GM21360 (cell line): ENCODE data around the gene MKS1.

Source experiments
- ATAC-seq: cut with Tn5 transposase; IDR thresholded peaks from one replicate; pipeline ENCODE4 v1.9.1; 2021; ENCODE audit warnings: mild to moderate bottlenecking, moderate library complexity; ENCODE audit not compliant: unreplicated experiment

The MKS1 gene

DNA sequence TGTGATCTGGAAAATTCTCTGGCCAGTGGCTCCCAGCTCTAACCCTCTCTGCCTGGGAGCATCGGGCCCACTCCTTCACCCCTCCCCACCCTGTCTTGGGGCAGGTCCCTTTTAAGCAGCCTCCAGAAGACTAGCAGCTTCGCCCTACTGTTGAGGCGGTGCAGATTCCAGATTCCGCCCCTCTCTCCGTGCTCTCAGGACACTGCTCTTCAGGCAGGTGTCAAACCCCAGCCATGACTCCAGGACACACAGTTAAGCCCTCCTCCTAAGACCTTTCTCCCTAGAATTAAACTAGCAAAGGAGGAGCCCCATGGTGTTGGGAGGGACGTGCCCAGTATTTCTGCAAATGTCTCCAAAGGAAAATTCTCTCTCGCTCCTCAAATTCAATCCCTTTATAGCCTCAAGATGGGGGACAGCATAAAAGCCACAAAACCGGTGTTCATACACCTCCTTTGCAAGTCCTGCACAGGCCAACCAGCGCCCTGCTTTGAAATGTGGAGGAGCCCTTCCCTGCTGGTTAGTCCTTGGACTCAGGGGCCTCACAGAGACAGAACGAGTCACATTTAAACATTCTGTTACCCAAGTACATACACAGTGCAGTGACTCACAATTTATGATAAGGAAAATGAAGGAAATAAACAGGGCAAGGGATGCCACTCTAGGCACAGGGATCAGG is 26.5 kb upstream of the MKS1 start:
- no peak for ATAC-seq

DNA sequence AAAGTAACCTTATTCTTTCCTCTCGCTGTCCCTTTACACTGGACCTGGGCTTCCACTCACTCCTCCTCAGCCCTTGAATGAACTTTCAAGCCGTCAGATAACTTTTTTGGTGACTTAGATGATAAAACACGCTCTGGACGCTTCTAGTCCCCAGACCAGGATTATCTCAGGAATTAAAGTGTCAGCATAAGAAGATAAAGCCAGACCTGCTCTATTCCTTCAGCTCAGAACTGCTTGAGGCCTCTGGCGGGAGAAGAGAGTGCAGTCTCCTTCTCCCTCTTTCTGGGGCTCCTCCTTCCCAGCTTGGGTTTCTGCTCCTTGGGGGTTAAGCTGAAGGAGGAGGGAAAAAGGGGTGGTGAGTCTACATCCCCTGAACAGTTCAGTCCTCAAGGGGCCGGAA is 25.9 kb upstream of the MKS1 start:
- no peak for ATAC-seq

GRCh38 chr17:58242171-58242784 is 23.2 kb upstream of the MKS1 start:
- no peak for ATAC-seq

GRCh38 chr17:58239987-58240386 is 20.9 kb upstream of the MKS1 start:
- no peak for ATAC-seq

GRCh38 chr17:58238147-58238634 is 19.1 kb upstream of the MKS1 start, which contains the start of gene LPO:
Gene LPO (plus strand): TSS chr17:58238584. CDS start chr17:58242980, 4,396 bp downstream.
- no peak for ATAC-seq

DNA sequence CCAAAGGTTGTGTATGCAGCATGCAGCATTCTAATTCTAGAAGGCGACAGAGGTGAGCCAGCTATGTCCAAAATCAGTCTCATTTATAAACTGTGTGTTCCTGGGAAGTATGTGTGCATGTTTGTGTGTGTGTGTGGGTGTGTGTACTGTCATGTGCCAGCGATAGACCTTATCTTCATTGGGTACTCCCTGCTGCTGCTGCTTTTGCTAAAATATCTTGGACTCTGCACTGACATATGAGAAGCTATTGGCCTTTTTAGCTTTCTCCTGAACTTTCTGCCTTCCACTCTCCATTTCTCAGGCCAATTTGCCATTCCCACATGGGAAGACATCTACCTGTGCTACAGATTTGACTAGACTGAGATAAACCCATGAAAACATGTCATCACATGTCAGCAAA is 17.3 kb upstream of the MKS1 start:
- ATAC-seq: no peak

DNA sequence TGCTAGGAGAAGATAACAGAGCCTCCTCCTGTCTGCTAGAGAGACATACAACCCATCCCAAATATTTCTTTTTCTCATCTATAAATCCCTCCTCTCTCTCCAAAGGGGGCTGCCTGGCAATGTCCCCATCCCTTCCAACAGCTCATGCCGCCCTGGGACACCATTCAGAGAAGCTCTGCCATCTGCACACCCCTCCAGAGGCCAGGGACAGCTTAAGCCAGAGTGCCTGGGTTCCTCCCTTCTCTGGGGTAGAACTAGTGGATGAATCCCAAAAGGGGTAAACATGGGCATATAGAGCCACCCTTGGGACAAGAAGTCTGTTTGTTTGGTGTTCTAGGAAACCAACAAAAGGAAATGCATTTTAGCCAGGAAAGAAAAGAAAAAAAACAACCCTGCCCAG is 16.8 kb upstream of the MKS1 start:
- no peak for ATAC-seq

DNA sequence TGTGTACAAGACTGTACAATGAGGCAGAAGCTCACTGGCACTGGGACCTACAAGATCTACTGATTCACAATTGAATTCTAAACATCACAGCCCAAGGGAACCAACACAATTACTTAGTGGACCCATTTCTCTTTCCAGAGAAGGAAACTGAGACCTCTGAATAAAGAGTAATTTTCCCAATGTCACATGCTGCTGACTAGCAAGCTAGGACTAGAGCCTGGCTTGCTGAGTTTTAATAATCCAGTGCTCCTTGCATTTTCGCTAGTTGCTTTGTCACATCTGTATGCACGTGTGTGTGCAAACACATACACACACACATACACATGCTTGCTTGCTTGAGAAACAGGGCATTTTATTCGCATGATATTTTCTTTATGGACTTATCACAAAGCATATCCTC is 15.5 kb upstream of the MKS1 start:
- no peak for ATAC-seq

DNA sequence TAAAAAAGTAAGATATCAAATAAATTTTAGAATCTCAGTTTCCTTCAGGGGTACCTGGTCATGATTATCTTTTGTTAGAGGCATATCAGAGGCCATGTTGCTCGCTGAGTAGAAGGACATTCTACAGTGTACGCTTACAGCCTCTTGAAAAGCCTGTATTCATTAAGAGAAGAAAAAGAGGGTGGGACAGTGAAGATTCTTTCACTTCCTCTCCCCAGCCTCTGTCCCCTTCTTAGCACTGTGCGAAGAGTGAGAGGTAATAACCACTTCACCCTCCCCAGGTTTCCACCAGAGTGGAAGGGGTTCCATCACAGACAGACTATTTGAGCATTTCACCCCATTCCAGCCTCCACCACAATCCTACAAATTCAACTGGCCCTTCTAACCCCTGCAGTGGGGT is 14.5 kb upstream of the MKS1 start:
- no peak for ATAC-seq

GRCh38 chr17:58232707-58233156 is 13.7 kb upstream of the MKS1 start:
- ATAC-seq: peak; percentile 60

GRCh38 chr17:58231641-58232040 is 12.6 kb upstream of the MKS1 start:
- ATAC-seq: no peak

- ATAC-seq: no peak
These were observed 10.8 kb upstream of the MKS1 start for GRCh38 chr17:58229881-58230280.

DNA sequence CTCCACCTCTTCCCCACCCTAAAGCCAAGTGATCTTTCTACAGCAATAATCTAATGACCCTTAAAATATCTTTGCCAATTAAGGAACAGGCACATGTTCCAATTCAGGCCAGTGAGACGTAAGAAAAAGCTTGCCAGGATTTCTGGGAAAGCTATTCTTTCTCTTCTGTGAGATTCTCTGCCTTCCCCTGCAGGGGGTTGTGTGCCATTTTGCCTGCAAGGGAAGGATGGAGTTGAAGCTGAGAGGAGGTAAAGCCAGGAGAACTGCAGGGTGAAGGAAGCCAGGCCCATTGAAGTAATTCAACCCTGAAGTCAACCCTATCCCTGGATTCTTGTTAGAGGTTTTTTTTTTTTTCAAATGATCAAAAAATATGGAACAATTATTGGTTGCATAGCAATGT is 10.3 kb upstream of the MKS1 start:
- ATAC-seq: no peak

DNA sequence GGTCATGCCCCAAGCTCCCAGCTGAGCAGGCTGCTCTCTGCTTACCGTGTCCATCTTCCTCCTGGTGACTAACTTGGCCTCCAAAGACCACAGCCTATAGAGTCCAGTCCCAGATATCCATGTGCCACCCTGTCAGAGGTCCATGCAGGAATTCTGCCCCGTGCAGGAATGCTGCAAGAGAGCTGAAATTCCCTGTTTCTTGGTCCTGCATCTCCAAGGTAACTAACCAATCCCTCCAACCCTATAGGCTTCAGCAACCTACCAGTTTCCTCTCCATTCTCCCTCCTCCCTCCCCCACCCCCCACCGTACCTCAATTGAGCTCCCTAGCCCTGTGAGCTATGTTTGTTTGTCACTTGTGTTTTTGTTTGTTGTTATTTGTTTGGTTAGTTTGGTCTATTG is 9.6 kb upstream of the MKS1 start:
- no peak for ATAC-seq

GRCh38 chr17:58227733-58228132 is 8.7 kb upstream of the MKS1 start:
- no peak for ATAC-seq

- ATAC-seq: no peak
These were observed 5.3 kb upstream of the MKS1 start for GRCh38 chr17:58224315-58224714.

DNA sequence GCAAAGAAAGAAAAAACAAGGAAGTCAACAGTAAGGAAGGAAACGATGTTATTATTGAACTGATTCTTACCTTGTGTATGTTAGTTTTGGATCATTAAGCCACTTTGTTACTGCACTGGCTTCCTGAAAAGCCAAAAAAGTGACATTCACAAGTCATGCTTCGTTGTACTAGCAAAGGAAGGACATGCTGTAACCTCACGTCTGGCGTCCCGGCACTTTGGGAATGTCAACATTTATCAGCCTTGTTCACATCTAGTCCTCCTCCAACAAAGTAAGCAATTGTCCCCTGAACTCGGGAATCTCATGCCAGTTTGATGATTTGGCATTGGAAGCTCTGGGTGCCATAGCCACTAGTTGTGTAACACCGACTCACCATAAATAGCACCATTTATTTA is 731 bp upstream of the MKS1 start:
- ATAC-seq: no peak

DNA sequence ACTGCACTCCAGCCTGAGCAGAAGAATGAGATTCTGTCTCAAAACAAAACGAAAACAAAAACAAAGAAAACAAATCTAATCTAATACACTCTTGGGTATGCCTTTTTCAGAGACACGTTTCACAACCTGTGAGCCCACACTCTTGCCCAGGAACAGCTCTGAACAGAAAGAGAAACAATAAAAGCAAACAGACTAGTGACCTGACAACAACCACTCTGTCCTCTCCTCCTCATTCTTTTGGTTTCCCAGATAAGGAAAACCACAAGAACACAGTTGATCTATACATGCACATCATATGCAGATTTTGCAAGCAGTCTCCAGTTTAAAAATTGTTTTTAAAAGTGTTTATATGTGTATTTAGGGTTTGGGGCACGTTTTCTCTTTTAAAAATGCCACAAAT is 1.3 kb downstream of the MKS1 start:
- no peak for ATAC-seq

GRCh38 chr17:58215685-58216084 is 3.4 kb downstream of the MKS1 start:
- no peak for ATAC-seq

- no peak for ATAC-seq
These were observed 8.1 kb downstream of the MKS1 start for GRCh38 chr17:58210922-58211321.

- no peak for ATAC-seq
These were observed 10.7 kb downstream of the MKS1 start for GRCh38 chr17:58208344-58208743.

DNA sequence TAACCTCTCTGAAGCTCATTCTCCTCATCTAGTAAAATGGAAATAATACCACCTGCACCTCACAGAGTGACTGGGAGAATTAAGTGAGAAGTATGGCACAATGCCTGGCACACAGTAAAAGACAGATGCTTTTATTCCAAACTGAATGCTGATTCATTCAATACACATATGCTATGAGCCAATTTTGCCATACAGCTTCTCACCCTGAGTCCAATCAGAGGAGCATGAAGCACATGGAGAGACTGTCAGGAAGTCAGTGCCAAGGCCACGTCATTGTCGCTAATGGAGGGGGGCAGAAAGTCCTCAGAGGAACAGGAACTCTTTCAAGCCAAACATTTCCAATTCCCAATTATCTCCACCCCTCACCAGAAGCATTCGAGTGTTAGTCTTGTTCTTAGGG is 11.6 kb downstream of the MKS1 start:
- no peak for ATAC-seq

DNA sequence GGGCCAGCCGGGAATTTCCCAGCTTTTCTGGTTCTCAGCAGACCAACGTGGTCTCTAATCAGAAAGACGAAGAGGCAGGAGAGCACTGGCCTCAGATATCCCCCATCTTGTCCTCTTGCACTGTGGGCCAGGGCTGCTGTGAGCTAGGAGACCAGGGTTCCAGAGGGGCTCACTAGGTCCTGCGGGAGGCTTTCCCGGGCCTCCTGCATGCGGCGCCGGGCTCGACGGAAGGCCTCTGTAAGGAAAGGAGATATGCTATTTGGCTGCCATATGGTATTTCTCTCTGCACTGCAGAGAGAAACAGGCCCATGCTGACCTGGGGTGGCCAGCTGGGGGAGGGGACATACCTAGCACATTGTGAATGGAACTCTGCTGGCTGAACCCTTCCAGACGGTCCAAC is 13.1 kb downstream of the MKS1 start:
- ATAC-seq: no peak
